ENCODE data around the gene RHBDF2. TPM values are rescaled to one million over a fixed set of nuclear protein-coding genes. Genes with fewer than 3 reads are reported as not detected.

RHBDF2 gene
- total RNA-seq, 1 donor from 2014 or later: 12.3 TPM

GRCh38 chr17:76504117-76504516 is 2.9 kb upstream of the RHBDF2 start:
- Mint-ChIP-seq H3K27me3 (peaks cover 26% of the 10 kb centered on the region), H3K9me3 (no peaks in the 10 kb centered on the region), H3K27ac (no peak overlapping the region), H3K4me1 (ENCODE audit: unreplicated experiment) (peaks cover 22% of the 10 kb centered on the region), H3K4me3 (no peak overlapping the region), H3K36me3 (no peaks in the 10 kb centered on the region)
- DNase-seq (ENCODE audit: extremely low spot score, unreplicated experiment): no peak
- TF ChIP-seq CTCF (conservative IDR thresholded peaks at IDR 0.05): no peak

GRCh38 chr17:76502341-76503211 is 1.4 kb upstream of the RHBDF2 start:
- H3K9me3 Mint-ChIP-seq: no peaks in the 10 kb centered on the region
- peaks cover 35% of the 10 kb centered on the region for H3K4me1 Mint-ChIP-seq (ENCODE audit: unreplicated experiment)
- TF ChIP-seq CTCF (conservative IDR thresholded peaks at IDR 0.05): no peak
- H3K27ac Mint-ChIP-seq: no peak overlapping the region
- no peaks in the 10 kb centered on the region for H3K36me3 Mint-ChIP-seq
- H3K4me3 Mint-ChIP-seq: peak overlapping the region; percentile 45
- peaks cover 15% of the 10 kb centered on the region for H3K27me3 Mint-ChIP-seq
- DNase-seq (ENCODE audit: extremely low spot score, unreplicated experiment): no peak

- TF ChIP-seq CTCF (conservative IDR thresholded peaks at IDR 0.05): no peak
- Mint-ChIP-seq H3K27ac (peak overlapping the region; percentile 73), H3K4me1 (ENCODE audit: unreplicated experiment) (peaks cover 35% of the 10 kb centered on the region)
Measured at GRCh38 chr17:76501827-76502307, 644 bp upstream of the RHBDF2 start.

GRCh38 chr17:76500747-76501017 is 541 bp downstream of the RHBDF2 start:
- DNase-seq (ENCODE audit: extremely low spot score, unreplicated experiment): no peak
- Mint-ChIP-seq H3K4me3 (peak overlapping the region; percentile 82), H3K27me3 (peaks cover 14% of the 10 kb centered on the region), H3K36me3 (no peaks in the 10 kb centered on the region), H3K9me3 (no peaks in the 10 kb centered on the region), H3K27ac (no peak overlapping the region), H3K4me1 (ENCODE audit: unreplicated experiment) (peaks cover 35% of the 10 kb centered on the region)
- TF ChIP-seq CTCF (conservative IDR thresholded peaks at IDR 0.05): no peak

More at GRCh38 chr17:76501827-76502307, 644 bp upstream of the RHBDF2 start:
- Mint-ChIP-seq H3K4me3 (peak overlapping the region; percentile 87), H3K9me3 (no peaks in the 10 kb centered on the region), H3K36me3 (no peaks in the 10 kb centered on the region), H3K27me3 (peaks cover 14% of the 10 kb centered on the region)
- DNase-seq (ENCODE audit: extremely low spot score, unreplicated experiment): no peak

GRCh38 chr17:76500074-76500746 is 1.0 kb downstream of the RHBDF2 start:
- Mint-ChIP-seq H3K4me1 (ENCODE audit: unreplicated experiment) (peaks cover 35% of the 10 kb centered on the region), H3K9me3 (no peaks in the 10 kb centered on the region), H3K27me3 (peaks cover 14% of the 10 kb centered on the region), H3K4me3 (peak overlapping the region; percentile 82), H3K36me3 (no peaks in the 10 kb centered on the region), H3K27ac (peak overlapping the region; percentile 53)
- TF ChIP-seq CTCF (conservative IDR thresholded peaks at IDR 0.05): no peak
- DNase-seq (ENCODE audit: extremely low spot score, unreplicated experiment): no peak

All from type B pancreatic cell (in vitro differentiated cells).